GM12874 (cell line): ENCODE results near the gene WWC1.

ENCODE experiments used
- TF ChIP-seq, protein P1 (sequence below): IDR thresholded peaks from 2 replicates; pipeline ENCODE4 v1.5.1; 2011; ENCODE audit warnings: low read depth, mild to moderate bottlenecking, control low read depth, low read length, moderate library complexity; ENCODE audit not compliant: insufficient read depth

The WWC1 gene

DNA sequence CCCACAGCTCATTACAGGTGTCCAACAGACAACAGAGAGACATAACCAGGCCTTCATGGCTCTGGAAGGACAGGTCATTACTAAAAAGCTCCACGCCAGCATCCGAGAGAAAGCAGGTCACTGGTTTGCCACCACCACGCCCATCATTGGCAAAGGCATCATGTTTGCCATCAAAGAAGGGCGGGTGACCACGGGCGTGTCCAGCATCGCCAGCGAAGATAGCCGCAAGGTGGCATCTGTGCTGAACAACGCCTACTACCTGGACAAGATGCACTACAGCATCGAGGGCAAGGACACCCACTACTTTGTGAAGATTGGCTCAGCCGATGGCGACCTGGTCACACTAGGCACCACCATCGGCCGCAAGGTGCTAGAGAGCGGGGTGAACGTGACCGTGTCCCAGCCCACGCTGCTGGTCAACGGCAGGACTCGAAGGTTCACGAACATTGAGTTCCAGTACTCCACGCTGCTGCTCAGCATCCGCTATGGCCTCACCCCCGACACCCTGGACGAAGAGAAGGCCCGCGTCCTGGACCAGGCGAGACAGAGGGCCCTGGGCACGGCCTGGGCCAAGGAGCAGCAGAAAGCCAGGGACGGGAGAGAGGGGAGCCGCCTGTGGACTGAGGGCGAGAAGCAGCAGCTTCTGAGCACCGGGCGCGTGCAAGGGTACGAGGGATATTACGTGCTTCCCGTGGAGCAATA, 29.3 kb upstream of the WWC1 start:
- TF ChIP-seq, protein P1, sequence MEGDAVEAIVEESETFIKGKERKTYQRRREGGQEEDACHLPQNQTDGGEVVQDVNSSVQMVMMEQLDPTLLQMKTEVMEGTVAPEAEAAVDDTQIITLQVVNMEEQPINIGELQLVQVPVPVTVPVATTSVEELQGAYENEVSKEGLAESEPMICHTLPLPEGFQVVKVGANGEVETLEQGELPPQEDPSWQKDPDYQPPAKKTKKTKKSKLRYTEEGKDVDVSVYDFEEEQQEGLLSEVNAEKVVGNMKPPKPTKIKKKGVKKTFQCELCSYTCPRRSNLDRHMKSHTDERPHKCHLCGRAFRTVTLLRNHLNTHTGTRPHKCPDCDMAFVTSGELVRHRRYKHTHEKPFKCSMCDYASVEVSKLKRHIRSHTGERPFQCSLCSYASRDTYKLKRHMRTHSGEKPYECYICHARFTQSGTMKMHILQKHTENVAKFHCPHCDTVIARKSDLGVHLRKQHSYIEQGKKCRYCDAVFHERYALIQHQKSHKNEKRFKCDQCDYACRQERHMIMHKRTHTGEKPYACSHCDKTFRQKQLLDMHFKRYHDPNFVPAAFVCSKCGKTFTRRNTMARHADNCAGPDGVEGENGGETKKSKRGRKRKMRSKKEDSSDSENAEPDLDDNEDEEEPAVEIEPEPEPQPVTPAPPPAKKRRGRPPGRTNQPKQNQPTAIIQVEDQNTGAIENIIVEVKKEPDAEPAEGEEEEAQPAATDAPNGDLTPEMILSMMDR: no peak

- TF ChIP-seq, protein P1: no peak
Observed at GRCh38 chr5:168263121-168263520, 28.3 kb upstream of the WWC1 start.

DNA sequence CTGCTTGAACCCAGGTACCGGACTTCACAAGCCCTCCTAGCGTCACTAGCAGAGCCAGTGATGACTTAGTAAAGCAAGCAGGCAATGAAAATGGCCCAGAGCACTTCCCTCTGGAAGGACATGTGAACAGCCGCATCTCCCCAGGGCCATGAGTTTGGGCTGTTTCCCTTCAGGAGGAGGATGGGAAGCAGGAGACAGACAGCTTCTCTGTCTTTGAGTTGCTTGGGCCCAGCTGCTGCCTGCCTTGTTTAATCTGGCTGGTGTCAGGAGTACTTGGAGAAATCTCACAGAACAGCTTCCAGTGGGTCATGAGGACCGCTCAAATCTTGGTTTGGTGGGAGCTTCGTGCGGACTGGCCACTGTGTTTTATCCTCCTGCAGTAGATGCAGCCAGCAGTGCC, 25.4 kb upstream of the WWC1 start:
- TF ChIP-seq, protein P1: no peak

GRCh38 chr5:168268949-168269936, 22.2 kb upstream of the WWC1 start:
- TF ChIP-seq, protein P1: peak; percentile 81

DNA sequence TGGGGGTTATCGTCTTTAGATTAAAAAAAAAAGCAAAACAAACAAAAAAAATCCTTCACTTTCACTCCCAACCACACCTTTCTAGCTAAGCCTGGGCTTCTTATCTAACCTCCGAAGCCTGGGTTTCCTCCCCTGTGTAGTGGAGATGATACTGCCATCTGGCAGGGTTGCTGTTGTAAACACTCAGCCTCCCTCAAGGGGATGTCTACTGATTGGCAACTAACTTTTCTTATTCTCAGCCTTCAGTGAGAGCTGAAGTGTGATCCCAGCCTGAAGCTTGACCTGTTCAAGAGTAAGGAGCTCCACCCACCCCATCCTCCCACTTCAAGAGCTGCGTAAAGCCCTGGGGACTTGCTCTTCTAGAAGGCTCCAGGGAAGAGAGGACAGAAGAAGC, 21.5 kb upstream of the WWC1 start:
- TF ChIP-seq, protein P1: no peak

DNA sequence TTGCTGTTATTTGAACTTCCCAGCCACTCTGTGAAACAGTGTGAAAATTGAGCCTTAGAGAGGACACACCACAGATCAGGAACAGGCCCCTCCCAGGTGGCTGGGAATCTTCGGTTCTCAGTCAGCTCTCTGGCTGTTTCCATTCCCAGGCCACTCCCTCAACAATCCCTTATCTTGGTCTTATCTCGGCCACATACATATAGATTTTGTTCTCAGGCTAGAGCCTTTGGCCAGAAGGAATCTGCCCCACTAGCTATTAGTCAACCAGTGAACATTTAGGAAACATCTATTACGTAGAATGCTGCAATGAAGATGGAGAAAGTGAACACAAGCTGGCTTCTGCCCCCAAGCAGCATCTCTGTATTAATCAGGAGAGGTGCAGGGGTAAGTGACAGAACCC, 21.0 kb upstream of the WWC1 start:
- TF ChIP-seq, protein P1: no peak
